Measurements from ENCODE around the gene MICAL3.

The MICAL3 gene

GRCh38 chr22:17761138-17761488 is 263.2 kb downstream of the MICAL3 start:
- no peak for DNase-seq (ENCODE audit: low read depth)

- no peak for DNase-seq (ENCODE audit: low read depth)
Observed at GRCh38 chr22:17754233-17754925, 270.0 kb downstream of the MICAL3 start.

- no peak for DNase-seq (ENCODE audit: low read depth)
Observed at GRCh38 chr22:17753401-17753989, 270.9 kb downstream of the MICAL3 start.

GRCh38 chr22:17751596-17751995 is 272.8 kb downstream of the MICAL3 start:
- DNase-seq (ENCODE audit: low read depth) = no peak

- no peak for DNase-seq (ENCODE audit: low read depth)
Observed at GRCh38 chr22:17749605-17750395, 274.6 kb downstream of the MICAL3 start.

GRCh38 chr22:17748555-17749353 is 275.6 kb downstream of the MICAL3 start:
- DNase-seq (ENCODE audit: low read depth) = no peak

- DNase-seq (ENCODE audit: low read depth) = no peak
Observed at GRCh38 chr22:17746916-17747315, 277.4 kb downstream of the MICAL3 start.

GRCh38 chr22:17744430-17744829 is 279.9 kb downstream of the MICAL3 start:
- DNase-seq (ENCODE audit: low read depth) = no peak

GRCh38 chr22:17743661-17744411 is 280.5 kb downstream of the MICAL3 start:
- no peak for DNase-seq (ENCODE audit: low read depth)

- DNase-seq (ENCODE audit: low read depth) = no peak
Observed at GRCh38 chr22:17742527-17742902, 281.8 kb downstream of the MICAL3 start.

GRCh38 chr22:17741866-17742526 is 282.4 kb downstream of the MICAL3 start:
- DNase-seq (ENCODE audit: low read depth) = no peak

GRCh38 chr22:17739196-17739975 is 285.0 kb downstream of the MICAL3 start:
- DNase-seq (ENCODE audit: low read depth) = no peak

GRCh38 chr22:17738386-17739128 is 285.8 kb downstream of the MICAL3 start:
- no peak for DNase-seq (ENCODE audit: low read depth)

Data from HS-27A (cell line).